Breast epithelium (tissue), 4 donors: ENCODE data around the gene HOXB6. TPM values are rescaled to one million over a fixed set of nuclear protein-coding genes. Genes with fewer than 3 reads are reported as not detected.

Experiments used
- DNase-seq, 2 donors: peaks; one replicate each; pipeline ENCODE4 v3.0.0-alpha.2; 2019; ENCODE audit warnings: low spot score in 2 of 2
- H3K27ac ChIP-seq, 2 donors: fragments of 200-600 bp; sonication (generic) in 1 of 2; one replicate each; pipeline ENCODE4 v1.5.1; 2016 to 2019; ENCODE audit warnings: mild to moderate bottlenecking in 1 of 2
- H3K27me3 ChIP-seq, 2 donors: fragments of 200-600 bp; sonication (generic) in 1 of 2; one replicate each; pipeline versions ENCODE4 v1.5.1 to v1.6.0; 2017 to 2019; ENCODE audit warnings: control low read depth in 1 of 2, mild to moderate bottlenecking in 1 of 2
- H3K36me3 ChIP-seq: fragments of 200-600 bp; one replicate; pipeline ENCODE4 v1.5.1; 2019
- H3K4me1 ChIP-seq, 2 donors: fragments of 200-600 bp; sonication (generic); one replicate each; pipeline ENCODE4 v1.5.1; 2016 to 2019; ENCODE audit warnings: control low read depth in 1 of 2
- H3K4me3 ChIP-seq, 3 donors: fragments of 200-600 bp; sonication (generic); 1 replicate in 2 of 3; 2 replicates in 1 of 3; pipeline ENCODE4 v1.5.1; 2016 to 2019; ENCODE audit warnings: mild to moderate bottlenecking in 3 of 3, moderate library complexity in 2 of 3
- H3K9me3 ChIP-seq, 2 donors: fragments of 200-600 bp; sonication (generic) in 1 of 2; one replicate each; pipeline ENCODE4 v1.5.1; 2016 to 2019; ENCODE audit warnings: control low read depth in 1 of 2
- CTCF ChIP-seq, 3 donors: fragments of 450-650 bp; IDR thresholded peaks; one replicate each; pipeline ENCODE4 v1.5.1; 2016 to 2017; ENCODE audit warnings: antibody characterized with exemption in 3 of 3, mild to moderate bottlenecking in 3 of 3, moderate library complexity in 3 of 3
- POLR2A ChIP-seq: fragments of 450-650 bp; IDR thresholded peaks from one replicate; pipeline ENCODE4 v1.6.1; 2016; ENCODE audit warnings: antibody characterized with exemption, mild to moderate bottlenecking, moderate library complexity
- POLR2AphosphoS5 ChIP-seq, 3 donors: sonication (generic); formaldehyde crosslinking; IDR thresholded peaks; one replicate each; pipeline ENCODE4 v1.6.1; 2017; ENCODE audit warnings: antibody characterized with exemption in 3 of 3
- intact Hi-C: fragments of 100-400 bp; cut with DNase I; formaldehyde crosslinking; loops from one replicate; pipeline ENCODE4 v1.15.1; 2023; ENCODE audit warnings: low total_unique reads
- total RNA-seq, 3 donors: library from RNA; depleted of rRNA; stranded (reverse); fragments of >200 nt; gene quantifications; one replicate each; pipeline ENCODE4 v1.1.0, GENCODE V29; 2016

HOXB6 gene
- total RNA-seq, 3 donors from 2014 or later: 1.0 to 24.9 (median 18.2) TPM

- intact Hi-C loops: no loop called here
- Histone ChIP-seq H3K4me1 (no peaks in the 10 kb centered on the region), H3K27me3 (peaks cover 0 to 3% of the 10 kb centered on the region in 2 donors), H3K27ac (peak overlapping the region; percentile 44 to 74), H3K4me3 (peak overlapping the region in 2 of 3 donors; percentile 12 to 26), H3K36me3 (no peaks in the 10 kb centered on the region), H3K9me3 (no peaks in the 10 kb centered on the region)
- no peak for DNase-seq
- no peak for TF ChIP-seq CTCF (IDR thresholded peaks at IDR 0.05)
- TF ChIP-seq POLR2A: no peak
- TF ChIP-seq POLR2AphosphoS5 (IDR thresholded peaks at IDR 0.05): peak in 1 of 3 donors; percentile 45
These were observed 52.2 kb downstream of the HOXB6 start for GRCh38 chr17:48552466-48553189.

GRCh38 chr17:48551596-48552465 is 53.0 kb downstream of the HOXB6 start:
- DNase-seq: no peak
- H3K9me3 ChIP-seq: no peaks in the 10 kb centered on the region
- H3K27me3 ChIP-seq: peaks cover 0 to 3% of the 10 kb centered on the region in 2 donors
- H3K4me3 ChIP-seq: no peak overlapping the region
- peak overlapping the region; percentile 44 to 70 for H3K27ac ChIP-seq
- no peak for TF ChIP-seq POLR2A
- TF ChIP-seq CTCF (IDR thresholded peaks at IDR 0.05): no peak
- no peak for TF ChIP-seq POLR2AphosphoS5 (IDR thresholded peaks at IDR 0.05)
- intact Hi-C loops: no loop called here
- no peaks in the 10 kb centered on the region for H3K36me3 ChIP-seq
- no peaks in the 10 kb centered on the region for H3K4me1 ChIP-seq

- intact Hi-C loops: no loop called here
These were observed 53.6 kb downstream of the HOXB6 start for GRCh38 chr17:48551214-48551555.

GRCh38 chr17:48550502-48551213 is 54.1 kb downstream of the HOXB6 start:
- Histone ChIP-seq H3K27me3 (peaks cover 0 to 3% of the 10 kb centered on the region in 2 donors), H3K4me3 (peak overlapping the region in 2 of 3 donors; percentile 9 to 34), H3K36me3 (no peaks in the 10 kb centered on the region), H3K27ac (peak overlapping the region in 1 of 2 donors; percentile 59), H3K9me3 (no peaks in the 10 kb centered on the region), H3K4me1 (no peaks in the 10 kb centered on the region)
- TF ChIP-seq POLR2A (no peak), POLR2AphosphoS5 (IDR thresholded peaks at IDR 0.05) (no peak), CTCF (IDR thresholded peaks at IDR 0.05) (no peak)
- DNase-seq: no peak
- intact Hi-C loops: no loop called here

More at GRCh38 chr17:48551214-48551555, 53.6 kb downstream of the HOXB6 start:
- TF ChIP-seq POLR2AphosphoS5 (IDR thresholded peaks at IDR 0.05): no peak
- no peak for TF ChIP-seq POLR2A
- TF ChIP-seq CTCF (IDR thresholded peaks at IDR 0.05): no peak
- Histone ChIP-seq H3K4me1 (no peaks in the 10 kb centered on the region), H3K36me3 (no peaks in the 10 kb centered on the region), H3K9me3 (no peaks in the 10 kb centered on the region), H3K4me3 (peak overlapping the region in 2 of 3 donors; percentile 9 to 34), H3K27me3 (peaks cover 0 to 3% of the 10 kb centered on the region in 2 donors), H3K27ac (peak overlapping the region in 1 of 2 donors; percentile 70)
- no peak for DNase-seq
